Mucosa of stomach (tissue), 1 donor: ENCODE measurements around the gene CDK14.

Experiments
- H3K27me3 ChIP-seq: one replicate; pipeline ENCODE4 v1.7.0; 2013; ENCODE audit warnings: mild to moderate bottlenecking, low read length; ENCODE audit not compliant: control insufficient read depth, insufficient read depth
- H3K36me3 ChIP-seq: one replicate; pipeline ENCODE4 v1.7.0; 2013; ENCODE audit warnings: low read length; ENCODE audit not compliant: control insufficient read depth, insufficient read depth
- H3K4me1 ChIP-seq: one replicate; pipeline ENCODE4 v1.7.0; 2013; ENCODE audit warnings: mild to moderate bottlenecking, low read length; ENCODE audit not compliant: control insufficient read depth, insufficient read depth
- H3K4me3 ChIP-seq: one replicate; pipeline ENCODE4 v1.7.0; 2013; ENCODE audit warnings: low read length
- H3K9ac ChIP-seq: one replicate; pipeline ENCODE4 v1.7.0; 2013; ENCODE audit warnings: mild to moderate bottlenecking, low read length, moderate library complexity
- H3K9me3 ChIP-seq: one replicate; pipeline ENCODE4 v1.7.0; 2013; ENCODE audit warnings: mild to moderate bottlenecking, low read length, moderate library complexity; ENCODE audit not compliant: control insufficient read depth
- donor health status: Pancreatic carcinoma.

Gene CDK14

DNA sequence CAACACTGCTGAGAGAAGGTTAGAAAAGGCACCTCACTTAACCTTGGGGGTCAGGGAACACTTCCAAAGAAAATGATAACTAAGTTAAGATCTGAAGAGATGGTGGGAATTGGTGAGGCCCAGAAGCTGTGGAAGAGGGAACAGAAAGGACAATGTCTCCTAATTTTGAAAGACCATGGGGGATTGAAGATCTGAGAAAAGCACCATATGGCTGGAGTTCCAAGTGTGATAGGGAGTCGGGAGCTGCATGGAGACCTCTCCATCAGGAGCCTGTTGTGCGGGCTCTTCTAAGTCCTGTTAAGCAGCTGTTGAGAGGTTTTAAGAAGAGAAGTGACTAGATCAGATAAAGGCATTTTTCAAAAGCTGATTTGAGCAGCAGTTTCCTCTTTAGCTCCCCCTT, 254.3 kb downstream of the CDK14 start:
- Histone ChIP-seq H3K9me3 (no peaks in the 10 kb centered on the region), H3K9ac (no peak overlapping the region), H3K4me1 (no peaks in the 10 kb centered on the region), H3K4me3 (no peak overlapping the region), H3K36me3 (no peaks in the 10 kb centered on the region), H3K27me3 (no peaks in the 10 kb centered on the region)

DNA sequence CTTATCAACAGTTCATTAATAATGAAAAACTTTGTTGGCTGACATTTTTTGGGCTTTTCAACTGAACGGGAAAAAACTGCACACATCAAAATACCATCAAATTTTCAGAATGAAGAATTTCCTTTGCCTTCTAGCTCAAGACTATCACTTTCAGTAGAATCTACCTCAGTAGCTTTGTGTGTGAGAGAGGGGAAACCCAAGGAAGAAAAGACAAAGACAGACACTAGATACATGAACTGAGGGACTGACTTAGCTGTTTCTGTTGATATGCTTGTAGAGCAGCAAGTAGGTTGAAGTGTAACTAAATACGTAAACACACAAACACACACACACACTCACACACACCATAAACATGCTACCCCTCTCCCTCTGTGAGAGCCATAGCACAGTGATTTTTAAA, 257.1 kb downstream of the CDK14 start:
- Histone ChIP-seq H3K9me3 (no peaks in the 10 kb centered on the region), H3K36me3 (no peaks in the 10 kb centered on the region), H3K27me3 (no peaks in the 10 kb centered on the region), H3K4me1 (no peaks in the 10 kb centered on the region), H3K9ac (no peak overlapping the region), H3K4me3 (no peak overlapping the region)

DNA sequence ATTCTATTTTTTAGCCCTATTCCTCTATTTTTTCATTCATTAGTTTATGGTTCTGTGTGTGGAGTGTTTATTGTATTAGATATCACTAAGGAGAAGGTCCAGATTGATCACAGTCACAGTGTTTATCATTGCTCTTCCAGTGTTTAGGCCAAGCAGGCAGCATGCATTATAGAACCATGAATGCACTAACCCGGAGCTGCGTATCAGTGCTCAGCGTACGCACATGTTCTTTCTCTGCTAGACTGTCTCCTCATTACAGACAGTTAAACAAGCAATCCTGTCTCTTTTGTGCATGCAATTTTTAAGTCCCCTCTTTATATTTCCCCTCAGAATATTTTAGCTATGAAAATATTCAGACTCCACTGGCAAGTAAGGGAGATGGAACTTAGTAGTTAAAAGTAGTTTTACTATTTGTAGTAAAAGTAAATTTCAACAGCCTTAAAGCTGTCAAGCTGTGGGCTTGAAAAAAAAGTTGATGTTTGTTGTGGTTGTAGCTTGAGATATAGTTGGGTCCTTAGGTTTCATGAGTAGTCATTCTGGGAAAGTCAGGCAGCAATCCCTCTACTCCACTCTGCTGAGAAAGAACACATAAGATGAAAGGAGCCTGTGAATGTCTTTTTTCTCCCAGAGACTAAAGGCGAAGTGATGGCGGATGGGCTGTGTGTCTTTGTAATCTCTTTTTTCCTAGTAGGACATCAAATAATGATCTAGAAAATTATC, 260.4 kb downstream of the CDK14 start:
- Histone ChIP-seq H3K4me3 (no peak overlapping the region), H3K4me1 (no peaks in the 10 kb centered on the region), H3K9me3 (no peaks in the 10 kb centered on the region), H3K27me3 (no peaks in the 10 kb centered on the region), H3K9ac (no peak overlapping the region), H3K36me3 (no peaks in the 10 kb centered on the region)

DNA sequence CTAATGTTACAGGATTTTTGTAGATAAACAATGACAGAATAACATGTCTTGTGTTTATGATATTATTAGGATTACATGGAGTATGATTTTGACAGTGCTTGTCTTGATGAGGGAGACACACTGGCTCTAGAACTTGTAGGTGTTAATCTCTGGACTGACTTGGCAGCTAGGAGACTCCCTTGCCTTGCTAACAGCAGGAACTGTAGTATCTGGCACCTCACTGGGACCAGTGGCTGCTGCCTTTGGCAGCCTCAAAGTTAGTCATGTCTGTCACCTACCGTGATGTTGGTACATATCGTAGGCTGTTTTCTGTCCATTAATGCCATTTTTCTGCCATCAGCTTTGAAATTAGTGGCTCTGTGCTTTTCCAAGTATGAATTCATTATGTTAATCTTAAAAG, 261.5 kb downstream of the CDK14 start:
- H3K9ac ChIP-seq, result no peak overlapping the region
- no peaks in the 10 kb centered on the region for H3K9me3 ChIP-seq
- H3K4me1 ChIP-seq, result no peaks in the 10 kb centered on the region

DNA sequence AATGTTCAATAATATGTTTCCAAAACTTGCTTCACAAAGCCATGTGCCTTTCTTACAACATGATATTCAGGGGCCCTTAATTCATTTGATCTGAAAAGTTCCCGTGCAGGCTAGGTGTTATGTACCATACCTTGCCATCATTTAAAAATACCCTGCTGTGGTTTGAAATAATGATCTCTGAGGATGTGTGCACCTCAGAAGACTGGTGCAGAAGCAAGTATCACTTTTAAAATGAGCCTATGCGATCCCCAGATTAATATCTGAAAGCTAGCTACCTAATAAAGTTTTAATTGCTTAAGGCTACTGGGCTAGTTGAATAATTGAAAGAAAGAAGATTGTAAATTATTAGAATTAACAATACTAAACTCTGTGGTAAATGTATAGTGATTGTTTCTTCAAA, 262.4 kb downstream of the CDK14 start:
- Histone ChIP-seq H3K27me3 (no peaks in the 10 kb centered on the region), H3K36me3 (no peaks in the 10 kb centered on the region), H3K9me3 (no peaks in the 10 kb centered on the region), H3K4me3 (no peak overlapping the region), H3K4me1 (no peaks in the 10 kb centered on the region), H3K9ac (no peak overlapping the region)

More for the DNA sequence above, 261.5 kb downstream of the CDK14 start:
- no peaks in the 10 kb centered on the region for H3K27me3 ChIP-seq
- no peak overlapping the region for H3K4me3 ChIP-seq
- no peaks in the 10 kb centered on the region for H3K36me3 ChIP-seq

DNA sequence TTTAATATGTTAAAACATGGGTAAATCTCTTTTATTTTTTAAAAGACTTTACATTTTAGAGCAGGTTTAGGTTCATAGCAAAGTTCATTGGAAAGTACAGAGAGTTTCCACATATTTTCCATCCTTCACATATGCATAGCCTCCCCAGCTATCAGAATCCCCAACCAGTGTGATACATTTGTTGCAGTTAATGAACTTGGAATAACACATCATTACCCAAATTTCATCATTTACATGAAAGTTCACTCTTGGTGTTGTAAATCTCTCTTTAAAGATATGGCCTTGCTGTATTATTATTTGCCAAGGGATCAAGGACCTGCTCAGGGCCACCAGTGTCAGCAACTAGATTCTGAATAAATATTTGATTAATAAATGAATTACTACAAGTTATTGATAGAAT, 263.4 kb downstream of the CDK14 start:
- no peaks in the 10 kb centered on the region for H3K36me3 ChIP-seq
- no peaks in the 10 kb centered on the region for H3K9me3 ChIP-seq
- H3K27me3 ChIP-seq, result no peaks in the 10 kb centered on the region
- no peak overlapping the region for H3K4me3 ChIP-seq
- no peaks in the 10 kb centered on the region for H3K4me1 ChIP-seq
- H3K9ac ChIP-seq, result no peak overlapping the region

DNA sequence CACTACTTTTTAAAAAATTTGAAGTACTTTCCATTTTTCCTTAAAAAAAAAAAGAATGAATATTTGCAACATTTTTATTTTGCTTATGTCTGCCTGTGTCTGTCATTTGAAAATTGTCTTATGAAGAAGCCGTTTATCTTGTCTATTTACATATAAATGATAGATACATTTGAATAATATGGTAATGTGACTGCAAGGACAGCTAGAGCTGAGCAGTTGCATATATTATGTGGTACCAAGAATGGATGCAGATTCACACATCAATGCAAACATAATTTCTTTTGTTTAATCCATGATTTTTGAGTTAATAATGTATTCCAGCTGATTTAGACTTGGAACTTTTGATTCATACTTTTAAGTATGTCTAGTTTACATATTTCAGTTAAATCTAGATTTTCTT, 268.0 kb downstream of the CDK14 start:
- Histone ChIP-seq H3K36me3 (no peaks in the 10 kb centered on the region), H3K27me3 (no peaks in the 10 kb centered on the region), H3K4me1 (no peaks in the 10 kb centered on the region), H3K9me3 (no peaks in the 10 kb centered on the region), H3K9ac (no peak overlapping the region), H3K4me3 (no peak overlapping the region)

DNA sequence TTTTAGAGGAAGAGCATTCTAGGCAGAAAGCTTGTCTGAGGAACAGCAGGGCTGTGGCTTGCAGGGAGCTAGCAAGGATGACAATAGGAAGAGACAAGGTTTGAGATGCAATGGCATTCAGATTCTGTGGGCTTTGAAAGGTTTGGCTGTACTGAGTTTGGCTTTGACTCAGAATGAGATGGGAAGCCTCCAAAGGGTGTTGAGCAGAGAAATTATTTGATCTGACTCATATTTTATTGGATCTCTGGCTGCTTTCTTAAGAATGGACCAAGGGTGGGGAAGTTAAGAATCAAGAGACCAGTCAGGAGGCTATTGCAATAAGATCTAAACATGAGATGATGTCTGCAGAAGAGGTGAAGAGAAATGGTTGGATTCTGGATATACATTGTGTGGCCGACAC, 273.2 kb downstream of the CDK14 start:
- H3K9me3 ChIP-seq, result no peaks in the 10 kb centered on the region
- H3K9ac ChIP-seq, result no peak overlapping the region
- H3K27me3 ChIP-seq, result no peaks in the 10 kb centered on the region
- H3K4me1 ChIP-seq, result no peaks in the 10 kb centered on the region
- no peak overlapping the region for H3K4me3 ChIP-seq
- H3K36me3 ChIP-seq, result no peaks in the 10 kb centered on the region

DNA sequence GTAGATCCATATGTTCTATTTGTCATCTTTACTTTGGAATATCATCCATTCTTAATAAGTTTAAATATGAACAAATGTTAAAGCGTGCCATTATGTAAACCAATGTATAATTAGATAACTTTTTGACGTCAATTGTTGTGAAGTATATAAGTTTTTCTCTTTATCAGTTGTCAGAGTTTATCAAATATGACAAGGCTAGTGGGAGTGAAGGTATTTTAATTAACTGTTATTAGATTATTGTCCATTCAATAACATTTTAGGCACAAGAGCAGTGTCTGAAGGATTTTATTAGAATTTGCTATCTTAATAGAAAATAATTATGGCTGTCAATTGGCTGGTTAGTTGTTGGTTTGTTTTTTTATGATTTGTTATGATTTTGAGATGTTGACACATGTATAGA, 280.6 kb downstream of the CDK14 start:
- no peaks in the 10 kb centered on the region for H3K4me1 ChIP-seq
- H3K9ac ChIP-seq, result no peak overlapping the region
- H3K4me3 ChIP-seq, result no peak overlapping the region
- no peaks in the 10 kb centered on the region for H3K27me3 ChIP-seq
- no peaks in the 10 kb centered on the region for H3K36me3 ChIP-seq
- H3K9me3 ChIP-seq, result no peaks in the 10 kb centered on the region

DNA sequence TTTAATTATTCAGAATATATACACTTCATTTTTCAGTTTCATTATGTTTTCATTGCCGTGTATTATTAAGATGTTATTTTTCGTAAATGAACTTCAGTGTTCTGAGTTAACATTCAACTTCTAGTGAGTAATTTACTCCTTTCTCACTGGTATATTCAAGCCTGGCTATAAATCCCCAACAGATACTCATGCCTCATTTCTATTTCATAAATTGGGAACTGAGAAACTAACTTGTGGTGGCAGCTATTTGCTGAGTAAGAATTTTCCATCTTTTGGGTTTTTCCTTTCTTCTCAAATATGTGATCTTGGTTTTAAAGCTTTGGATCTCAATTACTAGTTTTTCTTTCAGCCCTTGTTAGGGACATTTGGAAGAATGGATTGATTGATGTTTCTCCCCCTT, 281.1 kb downstream of the CDK14 start:
- Histone ChIP-seq H3K9me3 (no peaks in the 10 kb centered on the region), H3K4me3 (no peak overlapping the region), H3K4me1 (no peaks in the 10 kb centered on the region), H3K9ac (no peak overlapping the region), H3K27me3 (no peaks in the 10 kb centered on the region), H3K36me3 (no peaks in the 10 kb centered on the region)

DNA sequence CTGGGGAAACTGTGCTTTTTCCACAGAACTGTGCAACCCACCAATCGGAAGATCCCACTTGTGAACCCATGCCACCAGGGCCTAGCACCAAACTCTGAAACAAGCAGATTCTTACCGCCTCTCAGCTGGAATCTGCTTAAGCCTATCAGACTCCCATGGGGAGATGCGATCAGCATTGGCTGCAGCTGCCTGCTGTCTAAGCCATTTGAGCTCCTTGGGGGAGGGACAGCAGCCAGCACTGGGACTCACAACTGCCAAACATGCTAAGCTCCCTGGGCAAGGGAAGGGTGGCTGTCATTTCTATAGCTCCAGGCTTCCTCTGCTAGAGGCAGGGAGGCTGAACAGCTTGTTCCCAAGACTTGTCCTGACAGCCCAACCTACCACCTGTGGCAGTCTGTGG, 283.8 kb downstream of the CDK14 start:
- H3K27me3 ChIP-seq, result no peaks in the 10 kb centered on the region
- no peaks in the 10 kb centered on the region for H3K9me3 ChIP-seq
- no peaks in the 10 kb centered on the region for H3K36me3 ChIP-seq
- no peak overlapping the region for H3K4me3 ChIP-seq
- H3K9ac ChIP-seq, result no peak overlapping the region
- H3K4me1 ChIP-seq, result no peaks in the 10 kb centered on the region

DNA sequence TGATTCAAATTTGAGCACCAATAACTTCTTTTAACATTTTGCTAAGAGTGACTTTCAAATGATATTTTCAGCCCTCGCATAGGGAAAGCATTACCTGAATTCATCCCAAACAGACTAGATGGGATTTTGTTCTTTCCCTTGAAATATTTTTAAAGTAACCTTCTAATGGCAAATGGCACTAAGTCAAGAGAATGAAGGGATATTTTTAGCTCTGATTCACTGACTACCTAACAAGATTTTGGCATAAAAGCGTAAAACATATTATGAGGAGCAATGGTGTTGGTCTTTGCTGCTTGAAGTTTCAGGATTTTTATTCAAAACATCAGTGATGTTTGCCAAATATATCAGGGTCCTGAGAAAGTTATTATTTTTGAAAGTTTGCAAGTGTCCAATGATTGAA, 290.3 kb downstream of the CDK14 start:
- Histone ChIP-seq H3K9me3 (no peaks in the 10 kb centered on the region), H3K4me3 (no peak overlapping the region), H3K27me3 (no peaks in the 10 kb centered on the region), H3K36me3 (no peaks in the 10 kb centered on the region), H3K4me1 (no peaks in the 10 kb centered on the region), H3K9ac (no peak overlapping the region)

DNA sequence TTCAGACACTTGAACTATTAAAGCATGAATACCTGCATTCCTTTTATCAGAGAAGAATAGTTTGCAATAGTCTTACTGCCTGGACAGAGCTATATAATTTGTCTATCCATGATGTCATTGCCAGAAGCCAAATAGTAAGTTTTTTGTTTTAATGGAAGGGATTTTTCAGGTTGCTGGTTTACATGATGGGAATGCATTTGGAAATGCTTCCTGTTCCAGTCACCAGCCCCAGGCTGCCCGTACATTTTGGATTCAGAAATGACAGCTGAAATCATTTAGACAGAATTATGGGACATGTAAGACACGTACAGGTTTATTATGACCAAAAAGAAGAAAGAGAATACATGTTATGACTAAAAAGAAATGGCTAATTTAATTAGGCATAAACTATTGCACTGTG, 293.1 kb downstream of the CDK14 start:
- Histone ChIP-seq H3K27me3 (no peaks in the 10 kb centered on the region), H3K4me1 (no peaks in the 10 kb centered on the region), H3K36me3 (no peaks in the 10 kb centered on the region), H3K9ac (no peak overlapping the region), H3K4me3 (no peak overlapping the region), H3K9me3 (no peaks in the 10 kb centered on the region)
